ENCODE measurements around the gene DALRD3.

Gene DALRD3

DNA sequence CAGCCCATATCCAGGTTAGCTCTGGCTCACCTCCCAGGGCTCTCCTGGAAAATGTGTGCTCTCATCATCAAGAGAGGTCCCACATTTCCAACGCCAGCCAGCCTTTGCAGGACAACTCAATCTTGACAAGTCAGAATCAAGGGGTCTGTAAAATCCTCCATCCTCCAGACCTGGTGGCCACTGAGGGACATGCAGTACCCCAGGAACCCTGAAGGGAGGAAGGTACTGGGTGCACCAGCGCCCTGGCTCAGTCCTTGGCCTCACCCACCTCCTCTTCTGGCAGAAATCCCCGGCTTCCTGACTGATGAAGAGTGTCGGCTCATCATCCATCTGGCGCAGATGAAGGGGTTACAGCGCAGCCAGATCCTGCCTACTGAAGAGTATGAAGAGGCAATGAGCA, 17.2 kb downstream of the DALRD3 start:
- H3K36me3 Mint-ChIP-seq (ENCODE audit: low read depth): no peaks in the 10 kb centered on the region

GRCh38 chr3:48999085-48999858, 19.1 kb downstream of the DALRD3 start:
- Mint-ChIP-seq H3K9me3 (no peaks in the 10 kb centered on the region), H3K4me3 (no peak overlapping the region), H3K4me1 (ENCODE audit: low read depth) (peaks cover 10% of the 10 kb centered on the region), H3K27ac (no peak overlapping the region), H3K36me3 (ENCODE audit: low read depth) (peaks cover 6% of the 10 kb centered on the region), H3K27me3 (no peaks in the 10 kb centered on the region)

More for the DNA sequence above, 17.2 kb downstream of the DALRD3 start:
- Mint-ChIP-seq H3K27ac (no peak overlapping the region), H3K9me3 (no peaks in the 10 kb centered on the region), H3K27me3 (no peaks in the 10 kb centered on the region), H3K4me1 (ENCODE audit: low read depth) (peaks cover under 1% of the 10 kb centered on the region), H3K4me3 (no peak overlapping the region)

DNA sequence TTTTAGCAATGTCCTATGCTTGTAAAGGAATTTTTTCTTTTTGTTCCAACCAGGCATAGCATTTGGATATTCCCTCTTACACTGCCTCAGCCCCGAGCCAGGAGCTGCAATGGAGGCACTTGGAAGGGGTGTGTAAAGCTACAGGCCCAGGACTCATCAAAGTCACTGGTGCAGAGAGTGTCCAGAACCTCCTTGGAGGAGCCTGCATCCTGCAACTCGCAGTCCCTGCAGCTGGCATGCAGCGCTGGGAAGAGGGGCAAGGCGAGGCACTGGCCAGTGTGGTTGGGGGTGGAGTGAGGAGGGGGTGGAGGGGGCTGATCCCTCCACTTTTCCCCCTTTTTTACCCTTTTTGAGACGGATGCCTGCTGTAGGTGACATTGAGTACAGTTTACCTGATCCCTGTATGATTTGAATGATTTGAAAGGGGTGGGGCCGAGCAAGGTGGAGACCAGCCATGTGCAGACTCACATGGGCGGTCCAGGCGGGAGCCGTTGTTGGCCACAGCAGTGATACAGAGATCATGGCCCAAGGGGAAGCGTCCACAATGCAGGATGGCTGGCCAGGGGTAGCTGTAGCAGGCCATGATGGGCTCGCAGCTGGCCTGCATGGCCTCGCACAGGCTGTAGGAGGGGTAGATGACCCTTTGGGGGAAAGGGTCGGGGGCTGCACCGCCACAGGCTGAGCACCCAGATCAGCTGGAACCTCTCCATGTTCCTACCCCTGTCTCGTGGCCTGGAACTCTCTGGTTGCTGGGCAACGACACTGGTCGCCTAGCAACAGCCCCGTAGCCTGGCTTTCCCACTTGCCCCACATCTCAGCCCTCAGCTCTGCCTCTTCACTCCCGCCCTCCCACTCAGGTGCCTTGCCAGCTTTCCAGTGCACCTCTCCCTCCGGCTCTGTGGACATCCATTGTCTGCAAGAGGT, 20.4 kb downstream of the DALRD3 start:
- no peaks in the 10 kb centered on the region for H3K9me3 Mint-ChIP-seq
- no peak overlapping the region for H3K4me3 Mint-ChIP-seq

DNA sequence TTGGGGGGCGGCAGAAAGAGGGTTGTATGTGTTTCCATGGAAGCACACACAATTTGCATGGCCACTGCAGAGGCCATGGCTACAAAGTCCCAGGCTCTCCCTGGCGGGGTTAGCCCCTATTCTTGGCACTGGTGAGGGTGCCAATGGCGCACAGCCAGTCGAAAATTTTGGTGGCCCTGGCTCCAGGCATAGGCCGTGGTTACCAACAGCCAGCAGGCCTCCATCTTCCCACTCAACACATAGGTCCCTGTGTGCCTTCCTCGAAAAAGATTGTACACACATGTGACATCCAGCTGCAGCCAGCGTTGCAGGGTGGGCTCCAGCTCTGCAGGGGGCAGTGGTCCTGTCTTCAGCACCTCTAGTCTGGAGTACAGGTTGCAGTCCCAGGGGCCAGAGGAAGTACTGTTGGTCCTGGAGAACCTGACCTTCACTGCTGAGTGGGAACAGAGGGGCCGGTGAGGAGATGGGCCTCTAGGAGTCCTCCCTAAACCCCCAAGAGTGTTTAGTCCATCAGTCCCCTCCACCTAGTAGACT, 21.2 kb downstream of the DALRD3 start:
- Mint-ChIP-seq H3K9me3 (no peaks in the 10 kb centered on the region), H3K4me3 (no peak overlapping the region), H3K27me3 (no peaks in the 10 kb centered on the region), H3K36me3 (ENCODE audit: low read depth) (peaks cover 6% of the 10 kb centered on the region), H3K4me1 (ENCODE audit: low read depth) (peaks cover 22% of the 10 kb centered on the region), H3K27ac (no peak overlapping the region)

More for the DNA sequence above, 20.4 kb downstream of the DALRD3 start:
- Mint-ChIP-seq H3K27me3 (no peaks in the 10 kb centered on the region), H3K4me1 (ENCODE audit: low read depth) (peaks cover 21% of the 10 kb centered on the region), H3K27ac (no peak overlapping the region), H3K36me3 (ENCODE audit: low read depth) (peaks cover 6% of the 10 kb centered on the region)

GRCh38 chr3:48996640-48997039, 21.7 kb downstream of the DALRD3 start:
- Mint-ChIP-seq H3K4me3 (no peak overlapping the region), H3K27me3 (no peaks in the 10 kb centered on the region), H3K9me3 (no peaks in the 10 kb centered on the region), H3K27ac (no peak overlapping the region), H3K36me3 (ENCODE audit: low read depth) (peaks cover 10% of the 10 kb centered on the region), H3K4me1 (ENCODE audit: low read depth) (peaks cover 28% of the 10 kb centered on the region)

- peaks cover 10% of the 10 kb centered on the region for H3K36me3 Mint-ChIP-seq (ENCODE audit: low read depth)
- no peaks in the 10 kb centered on the region for H3K27me3 Mint-ChIP-seq
- no peak overlapping the region for H3K27ac Mint-ChIP-seq
- H3K9me3 Mint-ChIP-seq: no peaks in the 10 kb centered on the region
- H3K4me3 Mint-ChIP-seq: no peak overlapping the region
- peaks cover 46% of the 10 kb centered on the region for H3K4me1 Mint-ChIP-seq (ENCODE audit: low read depth)
These were observed 24.5 kb downstream of the DALRD3 start for GRCh38 chr3:48993834-48994233.

GRCh38 chr3:48991851-48992545, 26.4 kb downstream of the DALRD3 start:
- no peak overlapping the region for H3K27ac Mint-ChIP-seq
- H3K4me3 Mint-ChIP-seq: peak overlapping the region; percentile 90
- peaks cover 53% of the 10 kb centered on the region for H3K4me1 Mint-ChIP-seq (ENCODE audit: low read depth)
- H3K36me3 Mint-ChIP-seq (ENCODE audit: low read depth): peaks cover 10% of the 10 kb centered on the region
- no peaks in the 10 kb centered on the region for H3K9me3 Mint-ChIP-seq
- H3K27me3 Mint-ChIP-seq: no peaks in the 10 kb centered on the region

DNA sequence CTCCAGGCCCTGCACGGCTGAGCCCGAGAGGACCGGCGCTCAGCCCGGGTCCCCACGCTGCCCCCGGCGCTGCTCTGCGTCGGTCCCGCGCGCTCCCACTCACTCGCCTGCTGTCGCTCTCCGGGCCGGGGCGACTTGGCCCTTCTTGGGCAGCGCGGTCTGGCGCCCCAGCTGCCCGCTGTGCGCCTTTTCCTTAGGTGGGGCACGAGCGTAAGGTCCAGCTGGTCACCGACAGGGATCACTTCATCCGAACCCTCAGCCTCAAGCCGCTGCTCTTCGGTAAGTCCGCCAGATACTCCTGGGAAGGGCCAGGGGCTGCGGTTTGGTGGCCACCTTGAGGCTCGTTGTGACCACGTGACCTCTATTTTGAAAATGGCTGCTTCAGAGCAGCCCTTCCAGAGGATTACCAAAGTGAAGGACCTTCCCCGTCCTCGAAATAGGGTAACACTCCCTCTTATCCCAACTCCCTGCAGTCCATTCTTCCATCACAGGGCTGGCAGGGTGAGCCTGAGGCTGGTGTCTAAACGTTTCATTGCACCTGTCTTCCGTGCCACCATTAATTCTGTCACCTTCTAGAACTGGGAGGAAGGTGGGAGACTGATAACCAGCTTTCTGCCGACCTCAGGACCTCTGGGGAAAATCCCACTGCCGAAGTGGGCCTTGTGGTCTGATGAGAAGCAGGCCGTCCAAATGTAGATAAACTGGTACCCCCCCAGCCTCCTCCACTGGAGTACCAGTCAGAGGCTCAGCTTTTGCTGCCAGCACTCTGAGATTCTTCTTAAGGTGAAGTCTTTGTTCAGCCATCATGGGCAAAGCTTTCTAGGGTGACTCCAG, 27.5 kb downstream of the DALRD3 start:
- H3K4me3 Mint-ChIP-seq: peak overlapping the region; percentile 90
- peaks cover 53% of the 10 kb centered on the region for H3K4me1 Mint-ChIP-seq (ENCODE audit: low read depth)
- peak overlapping the region; percentile 91 for H3K27ac Mint-ChIP-seq
- peaks cover 10% of the 10 kb centered on the region for H3K36me3 Mint-ChIP-seq (ENCODE audit: low read depth)
- H3K27me3 Mint-ChIP-seq: no peaks in the 10 kb centered on the region
- no peaks in the 10 kb centered on the region for H3K9me3 Mint-ChIP-seq

- peaks cover 50% of the 10 kb centered on the region for H3K4me1 Mint-ChIP-seq (ENCODE audit: low read depth)
These were observed 28.4 kb downstream of the DALRD3 start, which contains the start of gene P4HTM for GRCh38 chr3:48989796-48990635. TSS of gene P4HTM (plus strand) at chr3:48990241. CDS start at chr3:48990257, 16 bp downstream.

GRCh38 chr3:48989126-48989795, 29.1 kb downstream of the DALRD3 start:
- no peaks in the 10 kb centered on the region for H3K27me3 Mint-ChIP-seq
- peaks cover 43% of the 10 kb centered on the region for H3K4me1 Mint-ChIP-seq (ENCODE audit: low read depth)
- H3K4me3 Mint-ChIP-seq: peak overlapping the region; percentile 90
- H3K9me3 Mint-ChIP-seq: no peaks in the 10 kb centered on the region
- H3K36me3 Mint-ChIP-seq (ENCODE audit: low read depth): peaks cover 15% of the 10 kb centered on the region
- H3K27ac Mint-ChIP-seq: peak overlapping the region; percentile 86

More at GRCh38 chr3:48989796-48990635, 28.4 kb downstream of the DALRD3 start, which contains the start of gene P4HTM:
- H3K36me3 Mint-ChIP-seq (ENCODE audit: low read depth): peaks cover 11% of the 10 kb centered on the region
- H3K27me3 Mint-ChIP-seq: no peaks in the 10 kb centered on the region
- H3K4me3 Mint-ChIP-seq: peak within 1 kb of the TSS; percentile 90
- H3K9me3 Mint-ChIP-seq: no peaks in the 10 kb centered on the region
- peak within 1 kb of the TSS; percentile 91 for H3K27ac Mint-ChIP-seq

DNA sequence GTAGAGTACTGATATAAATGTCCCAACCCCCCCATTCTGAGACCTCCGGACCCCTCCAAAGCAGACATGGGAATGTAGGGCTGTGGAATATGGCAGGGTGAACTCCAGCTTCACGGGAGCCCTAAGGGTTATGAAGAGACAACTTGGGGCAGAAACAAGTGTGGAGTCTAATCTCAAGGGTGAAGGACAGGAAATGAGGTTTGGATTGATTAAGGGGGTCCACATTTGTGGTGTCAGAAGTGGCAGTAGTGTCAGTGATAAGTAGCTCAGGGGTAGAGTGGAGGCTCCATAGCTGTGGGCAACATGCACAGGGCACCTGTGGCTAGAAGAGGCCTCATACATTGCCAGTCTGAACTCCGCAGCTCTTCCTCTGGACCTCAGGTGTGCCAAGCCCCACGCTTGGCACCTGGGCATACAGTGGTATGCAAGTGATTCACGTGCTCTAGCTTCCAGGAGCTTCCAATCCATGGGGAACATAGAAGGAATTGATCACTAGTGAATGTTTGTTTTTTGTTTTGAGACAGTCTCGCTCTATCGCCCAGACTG, 32.5 kb downstream of the DALRD3 start:
- Mint-ChIP-seq H3K4me3 (no peak overlapping the region), H3K27ac (peak overlapping the region; percentile 7), H3K9me3 (no peaks in the 10 kb centered on the region), H3K4me1 (ENCODE audit: low read depth) (peaks cover 20% of the 10 kb centered on the region), H3K36me3 (ENCODE audit: low read depth) (peaks cover 40% of the 10 kb centered on the region), H3K27me3 (no peaks in the 10 kb centered on the region)

DNA sequence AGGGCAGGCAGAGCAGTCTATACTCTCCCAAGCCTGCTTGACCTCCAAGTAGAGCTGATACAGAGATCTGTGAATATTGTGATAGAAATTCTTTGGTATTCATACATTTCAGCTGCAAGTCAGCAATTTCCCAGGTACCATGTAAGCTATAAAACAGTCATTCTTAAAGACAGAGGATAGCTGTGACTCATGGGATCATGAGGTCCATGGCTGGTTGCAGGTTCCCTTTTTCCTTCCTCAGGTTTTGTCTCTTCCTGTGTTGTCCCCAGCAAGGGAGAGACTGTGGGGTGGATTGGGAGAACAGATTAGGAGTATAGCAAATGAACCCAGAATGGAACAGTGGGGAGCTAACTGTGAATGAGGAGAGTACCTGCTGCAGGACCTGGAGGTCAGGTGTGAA, 33.7 kb downstream of the DALRD3 start:
- Mint-ChIP-seq H3K4me1 (ENCODE audit: low read depth) (peaks cover 15% of the 10 kb centered on the region), H3K36me3 (ENCODE audit: low read depth) (peaks cover 48% of the 10 kb centered on the region), H3K27me3 (no peaks in the 10 kb centered on the region), H3K4me3 (no peak overlapping the region), H3K27ac (peak overlapping the region; percentile 12), H3K9me3 (no peaks in the 10 kb centered on the region)

Measured in stimulated activated naive CD8-positive, alpha-beta T cell treated with anti-CD3 and anti-CD28 coated beads, Interleukin-15, Interleukin-2, amounts not matched to agents 100 ng/mL and 50 ng/mL, for 24 hours (primary cell).